ENCODE measurements around the gene CPA1.

GRCh38 chr7:130384841-130385599 is 4.7 kb downstream of the CPA1 start:
- TF ChIP-seq TEAD4 (IDR thresholded peaks at IDR 0.05): no peak
- no peak for TF ChIP-seq TAF1 (IDR thresholded peaks at IDR 0.05; ENCODE audit: low read depth)
- TF ChIP-seq REST (IDR thresholded peaks at IDR 0.05; ENCODE audit: low read depth): no peak
- no peak for TF ChIP-seq FOXM1 (IDR thresholded peaks at IDR 0.05; ENCODE audit: borderline replicate concordance, low read depth)
- no peak for TF ChIP-seq CEBPB (IDR thresholded peaks at IDR 0.05)
- no peak for TF ChIP-seq YY1 (IDR thresholded peaks at IDR 0.05; ENCODE audit: low read depth)
- TF ChIP-seq EGR1 (IDR thresholded peaks at IDR 0.05): no peak
- TF ChIP-seq EP300 (IDR thresholded peaks at IDR 0.05; ENCODE audit: borderline replicate concordance): no peak
- no peak for TF ChIP-seq RAD21 (IDR thresholded peaks at IDR 0.05; ENCODE audit: low read depth)
- TF ChIP-seq MAX (IDR thresholded peaks at IDR 0.05): no peak
- no peak for TF ChIP-seq NFIC (IDR thresholded peaks at IDR 0.05)
- no peak for TF ChIP-seq TCF12 (IDR thresholded peaks at IDR 0.05; ENCODE audit: low read depth)
- TF ChIP-seq CREB1 (IDR thresholded peaks at IDR 0.05; ENCODE audit: low read depth): no peak
